Spleen (tissue), 11 donors: ENCODE results near the gene TRIM23. TPM values are rescaled to one million over a fixed set of nuclear protein-coding genes. Genes with fewer than 3 reads are reported as not detected.

Experiments
- DNase-seq: peaks from one replicate; pipeline ENCODE4 v3.0.0-alpha.2; 2020
- H3K27ac ChIP-seq, 8 donors: fragments of 200-600 bp; sonication (generic) in 7 of 8; 1 replicate in 4 of 8; 2 replicates in 4 of 8; pipeline versions ENCODE4 v1.5.0 to v1.8.0; 2016 to 2021; ENCODE audit warnings: inconsistent platforms in 4 of 8, mild to moderate bottlenecking in 4 of 8, moderate library complexity in 1 of 8
- H3K27me3 ChIP-seq, 7 donors: fragments of 200-600 bp; sonication (generic) in 6 of 7; replicated peaks in 1 of 7; 1 replicate in 4 of 7; 2 replicates in 3 of 7; pipeline versions ENCODE4 v1.5.0 to v1.8.0; 2016 to 2021; ENCODE audit warnings: inconsistent platforms in 3 of 7, mild to moderate bottlenecking in 1 of 7
- H3K36me3 ChIP-seq, 6 donors: fragments of 200-600 bp; sonication (generic) in 5 of 6; 1 replicate in 4 of 6; 2 replicates in 2 of 6; pipeline versions ENCODE4 v1.5.0 to v1.8.0; 2016 to 2021; ENCODE audit warnings: inconsistent platforms in 2 of 6
- H3K4me1 ChIP-seq, 6 donors: fragments of 200-600 bp; sonication (generic) in 5 of 6; 1 replicate in 3 of 6; 2 replicates in 3 of 6; pipeline versions ENCODE4 v1.5.0 to v1.8.0; 2016 to 2021; ENCODE audit warnings: inconsistent platforms in 3 of 6
- H3K4me3 ChIP-seq, 8 donors: fragments of 200-600 bp; sonication (generic) in 7 of 8; 1 replicate in 4 of 8; 2 replicates in 4 of 8; pipeline versions ENCODE4 v1.5.0 to v1.8.0; 2016 to 2021; ENCODE audit warnings: inconsistent platforms in 4 of 8, mild to moderate bottlenecking in 4 of 8, moderate library complexity in 2 of 8
- H3K9me3 ChIP-seq, 8 donors: fragments of 200-600 bp; sonication (generic) in 7 of 8; 1 replicate in 4 of 8; 2 replicates in 4 of 8; pipeline versions ENCODE4 v1.5.0 to v1.8.0; 2016 to 2021; ENCODE audit warnings: inconsistent platforms in 4 of 8
- POLR2A ChIP-seq, 3 donors: fragments of 450-650 bp; IDR thresholded peaks; one replicate each; pipeline ENCODE4 v1.5.1; 2017; ENCODE audit warnings: antibody characterized with exemption in 3 of 3, mild to moderate bottlenecking in 1 of 3
- POLR2AphosphoS5 ChIP-seq, 3 donors: sonication (generic); formaldehyde crosslinking; IDR thresholded peaks; one replicate each; pipeline ENCODE4 v1.5.1; 2017; ENCODE audit warnings: antibody characterized with exemption in 3 of 3
- whole genome bisulfite sequencing, 5 donors: extraction: QIAGEN DNeasy Blood & Tissue Kit in 3 of 5; methylation state at CpG; one replicate each; pipeline versions ENCODE4 v1.1.5 to v1.1.7; 2013 to 2018; 5-methylcytosine and 5-hydroxymethylcytosine counted together
- intact Hi-C: fragments of 100-400 bp; cut with DNase I; formaldehyde crosslinking; loops from one replicate; pipeline ENCODE4 v1.15.0; 2023; ENCODE audit warnings: low total_unique reads
- polyA plus RNA-seq, 3 donors: library from polyadenylated mRNA; stranded (reverse); fragments of 200-250 nt; gene quantifications; one replicate each; pipeline ENCODE4 v1.2.1, GENCODE V29; 2013
- total RNA-seq, 7 donors: library from RNA; depleted of rRNA in 3 of 7; stranded (reverse); fragments of >200 nt in 3 of 7; fragmentation: NEBNext Ultra II Directional in 4 of 7; extraction: Animal tissue kit (Norgen Biotek cat#: 25700) in 4 of 7; gene quantifications; one replicate each; pipeline versions ENCODE4 v1.1.0 to v1.2.1, GENCODE V29; 2016 to 2021
- TF ChIP-seq, protein P1 (sequence below), 11 experiments: fragments of 200-600 bp in 7 of 11; fragments of 450-650 bp in 4 of 11; sonication (generic) in 4 of 11; IDR thresholded peaks in 8 of 11; conservative IDR thresholded peaks in 3 of 11; 1 replicate in 7 of 11; 2 replicates in 4 of 11; pipeline versions ENCODE4 v1.4.0 to v1.8.0; 2016 to 2021; ENCODE audit warnings: antibody characterized with exemption in 11 of 11, inconsistent platforms in 4 of 11, mild to moderate bottlenecking in 1 of 11
- donor health status: healthy with polysubstance abuse.
- donor health status: DM: no; HTN: no; CAD: no; lungs with moderate emphysema.
- donor health status: DM: no; HTN: no; CAD: no.
- donor health status: Bipolar disorder and iron deficiency.
- donor health status: healthy.
- donor health status: DM: no; HTN: no; CAD: no.
- donor health status: DM: yes; HTN: yes; CAD: no.

TRIM23 gene
- total and polyA plus RNA-seq, 10 donors = 3.3 to 24.2 (median 16.4) TPM

DNA sequence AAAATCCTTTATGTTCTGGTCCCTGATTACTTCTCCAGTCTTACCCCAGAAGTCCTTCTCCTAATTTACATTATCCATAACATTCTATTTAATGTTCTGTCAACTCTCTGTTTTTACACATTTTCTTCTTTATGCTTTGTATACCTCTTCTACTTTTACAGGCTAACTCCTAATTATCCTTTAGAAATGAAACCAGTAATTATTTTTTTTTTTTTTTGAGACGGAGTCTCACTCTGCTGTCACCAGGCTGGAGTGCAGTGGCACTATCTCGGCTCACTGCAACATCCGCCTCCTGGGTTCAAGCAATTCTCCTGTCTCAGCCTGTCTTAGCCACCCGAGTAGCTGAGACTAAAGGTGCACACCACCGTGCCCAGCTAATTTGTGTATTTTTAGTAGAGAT is 70.2 kb downstream of the TRIM23 start:
- Histone ChIP-seq H3K36me3 (peaks cover 0 to 36% (median 2%) of the 10 kb centered on the region in 6 donors), H3K9me3 (no peaks in the 10 kb centered on the region), H3K27me3 (no peaks in the 10 kb centered on the region), H3K27ac (no peak overlapping the region), H3K4me1 (no peaks in the 10 kb centered on the region), H3K4me3 (no peak overlapping the region)
- no peak for TF ChIP-seq POLR2AphosphoS5 (IDR thresholded peaks at IDR 0.05)
- TF ChIP-seq, protein P1, sequence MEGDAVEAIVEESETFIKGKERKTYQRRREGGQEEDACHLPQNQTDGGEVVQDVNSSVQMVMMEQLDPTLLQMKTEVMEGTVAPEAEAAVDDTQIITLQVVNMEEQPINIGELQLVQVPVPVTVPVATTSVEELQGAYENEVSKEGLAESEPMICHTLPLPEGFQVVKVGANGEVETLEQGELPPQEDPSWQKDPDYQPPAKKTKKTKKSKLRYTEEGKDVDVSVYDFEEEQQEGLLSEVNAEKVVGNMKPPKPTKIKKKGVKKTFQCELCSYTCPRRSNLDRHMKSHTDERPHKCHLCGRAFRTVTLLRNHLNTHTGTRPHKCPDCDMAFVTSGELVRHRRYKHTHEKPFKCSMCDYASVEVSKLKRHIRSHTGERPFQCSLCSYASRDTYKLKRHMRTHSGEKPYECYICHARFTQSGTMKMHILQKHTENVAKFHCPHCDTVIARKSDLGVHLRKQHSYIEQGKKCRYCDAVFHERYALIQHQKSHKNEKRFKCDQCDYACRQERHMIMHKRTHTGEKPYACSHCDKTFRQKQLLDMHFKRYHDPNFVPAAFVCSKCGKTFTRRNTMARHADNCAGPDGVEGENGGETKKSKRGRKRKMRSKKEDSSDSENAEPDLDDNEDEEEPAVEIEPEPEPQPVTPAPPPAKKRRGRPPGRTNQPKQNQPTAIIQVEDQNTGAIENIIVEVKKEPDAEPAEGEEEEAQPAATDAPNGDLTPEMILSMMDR (IDR thresholded peaks at IDR 0.05 in 8 of 11, conservative IDR thresholded peaks at IDR 0.05 in 3 of 11) = no peak
- no peak for TF ChIP-seq POLR2A (IDR thresholded peaks at IDR 0.05)
- WGBS, 5 donors = 84 to 95% (median 87%) methylated on average over 5 of the region's 5 CpGs
- DNase-seq = no peak
- intact Hi-C loops = no loop called here

DNA sequence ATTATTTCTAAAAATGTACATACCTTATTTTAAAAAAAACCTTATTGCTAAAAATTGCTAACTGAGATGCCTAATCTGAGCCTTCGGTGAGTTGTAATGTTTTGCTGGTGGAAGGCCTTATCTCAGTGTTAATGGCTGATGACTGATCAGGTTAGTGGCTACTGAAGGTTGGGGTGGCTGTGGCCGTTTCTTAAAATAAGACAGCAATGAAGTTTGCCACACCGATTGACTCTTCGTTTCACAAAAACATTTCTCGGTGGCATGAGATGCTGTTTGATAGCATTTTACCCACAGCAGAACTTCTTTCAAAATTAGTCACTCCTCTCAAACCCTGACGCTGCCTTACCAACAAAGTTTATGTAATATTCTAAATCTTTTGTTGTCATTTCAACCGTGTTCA is 75.9 kb downstream of the TRIM23 start:
- Histone ChIP-seq H3K4me3 (no peak overlapping the region), H3K27ac (no peak overlapping the region), H3K4me1 (no peaks in the 10 kb centered on the region), H3K27me3 (no peaks in the 10 kb centered on the region), H3K36me3 (peaks cover 0 to 28% (median 2%) of the 10 kb centered on the region in 6 donors), H3K9me3 (no peaks in the 10 kb centered on the region)
- TF ChIP-seq POLR2A (IDR thresholded peaks at IDR 0.05) (no peak), POLR2AphosphoS5 (IDR thresholded peaks at IDR 0.05) (no peak)
- TF ChIP-seq, protein P1 (IDR thresholded peaks at IDR 0.05 in 8 of 11, conservative IDR thresholded peaks at IDR 0.05 in 3 of 11) = no peak
- DNase-seq = no peak
- intact Hi-C loops = no loop called here
- WGBS, 5 donors = 80 to 89% (median 87%) methylated on average over 7 of the region's 7 CpGs

- Histone ChIP-seq H3K36me3 (peaks cover 0 to 46% (median 2%) of the 10 kb centered on the region in 6 donors), H3K4me1 (no peaks in the 10 kb centered on the region), H3K9me3 (no peaks in the 10 kb centered on the region), H3K27me3 (no peaks in the 10 kb centered on the region), H3K4me3 (no peak overlapping the region), H3K27ac (no peak overlapping the region)
- no peak for DNase-seq
- intact Hi-C loops = no loop called here
- TF ChIP-seq, protein P1 (IDR thresholded peaks at IDR 0.05 in 8 of 11, conservative IDR thresholded peaks at IDR 0.05 in 3 of 11) = no peak
- TF ChIP-seq POLR2AphosphoS5 (IDR thresholded peaks at IDR 0.05) = no peak
- TF ChIP-seq POLR2A (IDR thresholded peaks at IDR 0.05) = no peak
- WGBS, 5 donors = 78 to 93% (median 90%) methylated on average over 5 of the region's 5 CpGs
These were observed 78.0 kb downstream of the TRIM23 start for GRCh38 chr5:65546141-65546540.

DNA sequence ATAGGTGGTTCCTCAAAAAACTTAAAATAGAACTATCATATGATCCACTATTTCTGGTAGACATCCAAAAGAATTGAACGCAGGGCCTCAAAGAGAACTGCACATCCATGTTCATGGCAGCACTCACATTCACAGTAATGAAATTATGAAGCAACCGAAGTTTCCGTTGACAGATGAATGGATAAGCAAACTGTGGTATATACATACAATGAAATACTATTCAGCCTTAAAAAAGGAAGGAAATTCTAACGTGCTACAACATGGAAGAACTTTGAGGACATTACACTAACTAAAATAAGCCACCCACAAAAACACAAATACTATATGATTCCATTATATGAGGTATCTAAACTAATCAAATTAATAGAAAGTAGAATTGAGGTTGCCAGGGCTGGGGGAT is 79.7 kb downstream of the TRIM23 start:
- Histone ChIP-seq H3K36me3 (peaks cover 0 to 37% (median 0%) of the 10 kb centered on the region in 6 donors), H3K9me3 (no peaks in the 10 kb centered on the region), H3K4me3 (no peak overlapping the region), H3K27ac (no peak overlapping the region), H3K4me1 (no peaks in the 10 kb centered on the region), H3K27me3 (no peaks in the 10 kb centered on the region)
- WGBS, 5 donors = 94 to 97% (median 95%) methylated on average over 4 of the region's 4 CpGs
- no peak for DNase-seq
- intact Hi-C loops = no loop called here
- TF ChIP-seq POLR2AphosphoS5 (IDR thresholded peaks at IDR 0.05) = no peak
- TF ChIP-seq, protein P1 (IDR thresholded peaks at IDR 0.05 in 8 of 11, conservative IDR thresholded peaks at IDR 0.05 in 3 of 11) = no peak
- TF ChIP-seq POLR2A (IDR thresholded peaks at IDR 0.05) = no peak
